Neural progenitor cell (in vitro differentiated cells): ENCODE results near the gene ZNF285. TPM values are rescaled to one million over a fixed set of nuclear protein-coding genes. Genes with fewer than 3 reads are reported as not detected.
A peak's percentile ranks its signal among the peaks of the same experiment; 100 is the strongest.

ENCODE experiments used
- DNase-seq: peaks from one replicate; pipeline ENCODE4 v3.0.0-alpha.2; 2016; ENCODE audit warnings: low spot score
- H2AFZ ChIP-seq: fragments of 200-600 bp; sonication (generic); replicated peaks from 2 replicates; pipeline ENCODE4 v1.6.1; 2016; ENCODE audit warnings: antibody characterized with exemption
- H3F3A ChIP-seq: fragments of 200-600 bp; sonication (generic); 2 replicates; pipeline ENCODE4 v1.6.1; 2016; ENCODE audit warnings: antibody characterized with exemption, low read depth
- H3K27ac ChIP-seq: fragments of 200-600 bp; sonication (generic); 2 replicates; pipeline ENCODE4 v1.5.1; 2016; ENCODE audit warnings: mild to moderate bottlenecking
- H3K27me3 ChIP-seq: fragments of 200-600 bp; sonication (generic); 2 replicates; pipeline ENCODE4 v1.6.1; 2016; ENCODE audit warnings: mild to moderate bottlenecking, moderate library complexity
- H3K36me3 ChIP-seq: fragments of 200-600 bp; sonication (generic); 2 replicates; pipeline ENCODE4 v1.5.1; 2016
- H3K4me1 ChIP-seq: fragments of 200-600 bp; sonication (generic); 2 replicates; pipeline ENCODE4 v1.6.1; 2016; ENCODE audit warnings: mixed run types
- H3K4me2 ChIP-seq: fragments of 200-600 bp; sonication (generic); 2 replicates; pipeline ENCODE4 v1.6.1; 2016
- H3K4me3 ChIP-seq: fragments of 200-600 bp; sonication (generic); 2 replicates; pipeline ENCODE4 v1.5.1; 2016
- H3K79me2 ChIP-seq: fragments of 200-600 bp; sonication (generic); 2 replicates; pipeline ENCODE4 v1.6.1; 2016; ENCODE audit warnings: low read depth
- H3K9ac ChIP-seq: fragments of 200-600 bp; sonication (generic); 2 replicates; pipeline ENCODE4 v1.6.1; 2016
- H3K9me3 ChIP-seq: fragments of 200-600 bp; sonication (generic); 2 replicates; pipeline ENCODE4 v1.5.1; 2016; ENCODE audit warnings: low read depth
- H4K20me1 ChIP-seq: fragments of 200-600 bp; sonication (generic); 2 replicates; pipeline ENCODE4 v1.6.1; 2016; ENCODE audit warnings: low read depth
- H3K27ac Mint-ChIP-seq: 3 replicates; pipeline ENCODE4 v1.8.0; 2021; ENCODE audit warnings: mixed read lengths
- H3K27me3 Mint-ChIP-seq: 2 replicates; pipeline ENCODE4 v1.8.0; 2022; ENCODE audit warnings: low read depth, mild to moderate bottlenecking, inconsistent platforms, moderate library complexity, mixed read lengths; ENCODE audit not compliant: insufficient read depth
- H3K36me3 Mint-ChIP-seq: 3 replicates; pipeline ENCODE4 v1.8.0; 2021; ENCODE audit warnings: mixed read lengths
- H3K4me1 Mint-ChIP-seq: 3 replicates; pipeline ENCODE4 v1.8.0; 2021; ENCODE audit warnings: mixed read lengths
- H3K4me3 Mint-ChIP-seq: 3 replicates; pipeline ENCODE4 v1.8.0; 2021; ENCODE audit warnings: mild to moderate bottlenecking, moderate library complexity, mixed read lengths
- H3K9me3 Mint-ChIP-seq: 3 replicates; pipeline ENCODE4 v1.8.0; 2020; ENCODE audit warnings: mixed read lengths
- EZH2 ChIP-seq: fragments of 200-600 bp; sonication (generic); IDR thresholded peaks from 2 replicates; pipeline ENCODE4 v1.6.1; 2017; ENCODE audit warnings: antibody characterized with exemption, mild to moderate bottlenecking, moderate library complexity
- EZH2phosphoT487 ChIP-seq: fragments of 200-600 bp; sonication (generic); IDR thresholded peaks from 2 replicates; pipeline ENCODE4 v1.6.1; 2017; ENCODE audit warnings: antibody characterized with exemption
- total RNA-seq: library from RNA; depleted of rRNA; stranded (reverse); fragments of >200 nt; gene quantifications from 2 replicates; pipeline ENCODE4 v1.2.3, GENCODE V29; 2015; ENCODE audit warnings: low replicate concordance
- TF ChIP-seq, protein P1 (sequence below): fragments of 200-600 bp; sonication (generic); IDR thresholded peaks from 2 replicates; pipeline ENCODE4 v1.5.1; 2017; ENCODE audit warnings: antibody characterized with exemption, mild to moderate bottlenecking

Gene ZNF285
- total RNA-seq, 1 donor from 2014 or later: 16.6 TPM

DNA sequence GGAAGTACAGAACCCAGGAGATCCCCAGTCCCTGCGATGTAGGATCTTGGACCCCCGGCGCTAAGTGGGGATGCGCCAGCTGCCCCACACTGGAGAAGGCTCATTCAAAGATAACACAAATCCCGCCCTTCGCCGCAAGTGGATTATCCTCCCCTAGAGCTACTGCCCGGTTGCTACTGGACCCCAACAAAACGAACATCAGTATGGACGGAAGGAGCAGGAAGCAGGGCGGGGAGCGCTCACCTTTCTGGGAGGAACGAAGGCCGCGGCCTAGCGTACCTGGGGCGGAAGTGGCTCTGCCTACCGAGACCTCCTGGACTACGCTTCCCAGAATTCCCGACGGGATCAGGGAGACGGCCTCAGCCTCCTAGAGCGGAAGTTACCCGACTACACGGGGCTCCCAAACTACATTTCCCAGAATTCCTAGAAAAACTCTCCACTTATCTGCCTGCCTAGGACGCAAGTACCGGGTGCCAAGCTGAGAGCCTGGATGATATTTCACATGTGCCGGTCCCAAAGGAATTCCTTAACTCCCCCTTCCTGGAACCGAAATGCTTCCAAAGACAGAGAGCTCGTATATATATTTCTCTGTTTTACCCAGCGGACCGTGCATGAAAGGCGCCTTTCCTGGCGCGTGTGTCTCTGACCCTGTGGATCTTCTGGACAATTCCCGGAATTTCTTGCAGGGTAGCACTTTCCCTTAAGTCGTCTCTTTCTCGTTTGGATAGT, 44.9 kb downstream of the ZNF285 start, which contains the start of gene ZNF112:
Gene ZNF112, minus strand, starts transcription at position 298 of the 729 bp plus-strand sequence. CDS start 16,141 bp downstream, outside the sequence.
- H3K9me3 Mint-ChIP-seq: peaks cover 55% of the 10 kb centered on the region
- peak within 1 kb of the TSS; percentile 95 for H3K4me3 Mint-ChIP-seq
- Histone ChIP-seq H3K4me1 (peaks cover 8% of the 10 kb centered on the region), H3K79me2 (peaks cover 35% of the 10 kb centered on the region), H3K27ac (no peak within 1 kb of the TSS), H3K9ac (peak within 1 kb of the TSS; percentile 69), H3K27me3 (no peaks in the 10 kb centered on the region), H4K20me1 (no peaks in the 10 kb centered on the region), H3K4me3 (peak within 1 kb of the TSS; percentile 75), H2AFZ (peak within 1 kb of the TSS; percentile 97), H3F3A (no peaks in the 10 kb centered on the region), H3K9me3 (peaks cover 3% of the 10 kb centered on the region), H3K4me2 (peak within 1 kb of the TSS; percentile 84), H3K36me3 (no peaks in the 10 kb centered on the region)
- TF ChIP-seq EZH2phosphoT487 (no peak), EZH2 (no peak)
- TF ChIP-seq, protein P1, sequence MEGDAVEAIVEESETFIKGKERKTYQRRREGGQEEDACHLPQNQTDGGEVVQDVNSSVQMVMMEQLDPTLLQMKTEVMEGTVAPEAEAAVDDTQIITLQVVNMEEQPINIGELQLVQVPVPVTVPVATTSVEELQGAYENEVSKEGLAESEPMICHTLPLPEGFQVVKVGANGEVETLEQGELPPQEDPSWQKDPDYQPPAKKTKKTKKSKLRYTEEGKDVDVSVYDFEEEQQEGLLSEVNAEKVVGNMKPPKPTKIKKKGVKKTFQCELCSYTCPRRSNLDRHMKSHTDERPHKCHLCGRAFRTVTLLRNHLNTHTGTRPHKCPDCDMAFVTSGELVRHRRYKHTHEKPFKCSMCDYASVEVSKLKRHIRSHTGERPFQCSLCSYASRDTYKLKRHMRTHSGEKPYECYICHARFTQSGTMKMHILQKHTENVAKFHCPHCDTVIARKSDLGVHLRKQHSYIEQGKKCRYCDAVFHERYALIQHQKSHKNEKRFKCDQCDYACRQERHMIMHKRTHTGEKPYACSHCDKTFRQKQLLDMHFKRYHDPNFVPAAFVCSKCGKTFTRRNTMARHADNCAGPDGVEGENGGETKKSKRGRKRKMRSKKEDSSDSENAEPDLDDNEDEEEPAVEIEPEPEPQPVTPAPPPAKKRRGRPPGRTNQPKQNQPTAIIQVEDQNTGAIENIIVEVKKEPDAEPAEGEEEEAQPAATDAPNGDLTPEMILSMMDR: no peak
- DNase-seq: peak; percentile 94
- H3K36me3 Mint-ChIP-seq: peaks cover 23% of the 10 kb centered on the region
- peak within 1 kb of the TSS; percentile 96 for H3K27ac Mint-ChIP-seq
- H3K4me1 Mint-ChIP-seq: peaks cover 8% of the 10 kb centered on the region
- no peaks in the 10 kb centered on the region for H3K27me3 Mint-ChIP-seq

- H3K36me3 ChIP-seq: peaks cover 8% of the 10 kb centered on the region
- no peaks in the 10 kb centered on the region for H3F3A ChIP-seq
- H3K9ac ChIP-seq: no peak overlapping the region
- peaks cover 9% of the 10 kb centered on the region for H3K4me1 Mint-ChIP-seq
- H3K27me3 Mint-ChIP-seq: no peaks in the 10 kb centered on the region
- no peak overlapping the region for H3K27ac Mint-ChIP-seq
- peaks cover 46% of the 10 kb centered on the region for H3K36me3 Mint-ChIP-seq
- H3K4me3 Mint-ChIP-seq: no peak overlapping the region
- H3K9me3 ChIP-seq: peaks cover 21% of the 10 kb centered on the region
- H2AFZ ChIP-seq: no peak overlapping the region
- no peak for DNase-seq
- H3K27ac ChIP-seq: no peak overlapping the region
- no peak overlapping the region for H3K4me2 ChIP-seq
- H4K20me1 ChIP-seq: no peaks in the 10 kb centered on the region
- no peak for TF ChIP-seq EZH2
- no peak for TF ChIP-seq EZH2phosphoT487
- TF ChIP-seq, protein P1: no peak
- no peaks in the 10 kb centered on the region for H3K27me3 ChIP-seq
- peaks cover 17% of the 10 kb centered on the region for H3K79me2 ChIP-seq
- peaks cover 80% of the 10 kb centered on the region for H3K9me3 Mint-ChIP-seq
- H3K4me3 ChIP-seq: no peak overlapping the region
- H3K4me1 ChIP-seq: no peaks in the 10 kb centered on the region
Measured at GRCh38 chr19:44346556-44346955, 54.9 kb downstream of the ZNF285 start.

- no peaks in the 10 kb centered on the region for H3K27me3 Mint-ChIP-seq
- Histone ChIP-seq H3K4me2 (no peak overlapping the region), H3K79me2 (peaks cover 17% of the 10 kb centered on the region), H3K36me3 (peaks cover 6% of the 10 kb centered on the region), H3K27me3 (no peaks in the 10 kb centered on the region), H3K4me1 (no peaks in the 10 kb centered on the region), H3K9me3 (peaks cover 18% of the 10 kb centered on the region), H3K9ac (no peak overlapping the region), H3F3A (no peaks in the 10 kb centered on the region), H3K4me3 (no peak overlapping the region), H4K20me1 (no peaks in the 10 kb centered on the region), H2AFZ (no peak overlapping the region), H3K27ac (no peak overlapping the region)
- H3K27ac Mint-ChIP-seq: no peak overlapping the region
- peaks cover 77% of the 10 kb centered on the region for H3K9me3 Mint-ChIP-seq
- no peak overlapping the region for H3K4me3 Mint-ChIP-seq
- no peak for TF ChIP-seq EZH2
- TF ChIP-seq EZH2phosphoT487: no peak
- TF ChIP-seq, protein P1: no peak
- peaks cover 48% of the 10 kb centered on the region for H3K36me3 Mint-ChIP-seq
- H3K4me1 Mint-ChIP-seq: peaks cover 9% of the 10 kb centered on the region
- DNase-seq: no peak
Measured at GRCh38 chr19:44345959-44346358, 55.4 kb downstream of the ZNF285 start.
